Astrocyte (in vitro differentiated cells and primary cell): ENCODE measurements around the gene CHRNB4. TPM values are rescaled to one million over a fixed set of nuclear protein-coding genes. Genes with fewer than 3 reads are reported as not detected.

Experiments
- DNase-seq: peaks from one replicate; pipeline ENCODE4 v3.0.0-alpha.2; 2010; ENCODE audit warnings: low read depth
- FAIRE-seq: peaks from 2 replicates; lab custom pipeline; 2011; peaks lifted over from hg19 to GRCh38; lab: Jason Lieb, UNC
- H2AFZ ChIP-seq: 2 replicates; pipeline ENCODE4 v1.6.0; 2012; ENCODE audit warnings: low read depth, low read length, inconsistent platforms
- H3K27ac ChIP-seq: 2 replicates; pipeline ENCODE4 v1.5.1; 2011; ENCODE audit warnings: low read depth, low read length, inconsistent platforms
- H3K27me3 ChIP-seq: 2 replicates; pipeline ENCODE4 v1.6.0; 2011; ENCODE audit warnings: low read length, inconsistent platforms; ENCODE audit not compliant: insufficient read depth
- H3K36me3 ChIP-seq: 2 replicates; pipeline ENCODE4 v1.5.1; 2011; ENCODE audit warnings: low read length, inconsistent platforms; ENCODE audit not compliant: insufficient read depth
- H3K4me1 ChIP-seq: 2 replicates; pipeline ENCODE4 v1.5.1; 2011; ENCODE audit warnings: low read length, inconsistent platforms; ENCODE audit not compliant: insufficient read depth
- H3K4me2 ChIP-seq: 2 replicates; pipeline ENCODE4 v1.6.0; 2012; ENCODE audit warnings: low read length, inconsistent platforms
- H3K4me3 ChIP-seq: 2 replicates; pipeline ENCODE4 v1.5.1; 2011; ENCODE audit warnings: low read depth, mild to moderate bottlenecking, low read length, inconsistent platforms; ENCODE audit not compliant: insufficient read depth
- H3K79me2 ChIP-seq: 2 replicates; pipeline ENCODE4 v1.6.0; 2012; ENCODE audit warnings: mild to moderate bottlenecking, low read length, inconsistent platforms; ENCODE audit not compliant: insufficient read depth
- H3K9ac ChIP-seq: 2 replicates; pipeline ENCODE4 v1.6.0; 2012; ENCODE audit warnings: mild to moderate bottlenecking, low read length, inconsistent platforms
- H3K9me3 ChIP-seq: 2 replicates; pipeline ENCODE4 v1.5.1; 2012; ENCODE audit warnings: low read depth, mild to moderate bottlenecking, low read length, inconsistent platforms; ENCODE audit not compliant: insufficient read depth
- H4K20me1 ChIP-seq: 2 replicates; pipeline ENCODE4 v1.6.0; 2012; ENCODE audit warnings: low read length, inconsistent platforms; ENCODE audit not compliant: insufficient read depth
- H3K27ac Mint-ChIP-seq: one replicate; pipeline ENCODE4 v1.8.0; 2021; ENCODE audit warnings: mild to moderate bottlenecking, mixed read lengths; ENCODE audit not compliant: unreplicated experiment
- H3K27me3 Mint-ChIP-seq: one replicate; pipeline ENCODE4 v1.8.0; 2021; ENCODE audit warnings: low read depth, mixed read lengths; ENCODE audit not compliant: unreplicated experiment
- H3K36me3 Mint-ChIP-seq: one replicate; pipeline ENCODE4 v1.8.0; 2021; ENCODE audit warnings: low read depth, mixed read lengths; ENCODE audit not compliant: unreplicated experiment
- H3K4me1 Mint-ChIP-seq: one replicate; pipeline ENCODE4 v1.8.0; 2021; ENCODE audit warnings: low read depth, mixed read lengths; ENCODE audit not compliant: unreplicated experiment
- H3K4me3 Mint-ChIP-seq: one replicate; pipeline ENCODE4 v1.8.0; 2021; ENCODE audit warnings: mild to moderate bottlenecking, moderate library complexity, mixed read lengths; ENCODE audit not compliant: unreplicated experiment
- H3K9me3 Mint-ChIP-seq: one replicate; pipeline ENCODE4 v1.8.0; 2021; ENCODE audit warnings: mild to moderate bottlenecking, mixed read lengths; ENCODE audit not compliant: unreplicated experiment
- EZH2 ChIP-seq: IDR thresholded peaks from 2 replicates; pipeline ENCODE4 v1.6.1; 2012; ENCODE audit warnings: mild to moderate bottlenecking, low read length, inconsistent platforms; ENCODE audit not compliant: insufficient read depth
- total RNA-seq: library from RNA; stranded (reverse); gene quantifications from 2 replicates; pipeline ENCODE4 v1.2.1, GENCODE V29; 2021
- TF ChIP-seq, protein P1 (sequence below): IDR thresholded peaks from 2 replicates; pipeline ENCODE4 v1.5.1; 2011; ENCODE audit warnings: low read depth, mild to moderate bottlenecking, inconsistent platforms, low read length, moderate library complexity; ENCODE audit not compliant: insufficient read depth

The CHRNB4 gene
- total RNA-seq, 1 donor from 2014 or later: not detected

- no peaks in the 10 kb centered on the region for H3K27me3 ChIP-seq
- no peak overlapping the region for H2AFZ ChIP-seq
- H3K9me3 Mint-ChIP-seq: peaks cover 9% of the 10 kb centered on the region
- FAIRE-seq (no peak), DNase-seq (no peak)
- H3K9ac ChIP-seq: no peak overlapping the region
- H3K79me2 ChIP-seq: no peaks in the 10 kb centered on the region
- H3K9me3 ChIP-seq: no peaks in the 10 kb centered on the region
- H3K36me3 ChIP-seq: no peaks in the 10 kb centered on the region
- H3K4me3 ChIP-seq: no peak overlapping the region
- TF ChIP-seq, protein P1, sequence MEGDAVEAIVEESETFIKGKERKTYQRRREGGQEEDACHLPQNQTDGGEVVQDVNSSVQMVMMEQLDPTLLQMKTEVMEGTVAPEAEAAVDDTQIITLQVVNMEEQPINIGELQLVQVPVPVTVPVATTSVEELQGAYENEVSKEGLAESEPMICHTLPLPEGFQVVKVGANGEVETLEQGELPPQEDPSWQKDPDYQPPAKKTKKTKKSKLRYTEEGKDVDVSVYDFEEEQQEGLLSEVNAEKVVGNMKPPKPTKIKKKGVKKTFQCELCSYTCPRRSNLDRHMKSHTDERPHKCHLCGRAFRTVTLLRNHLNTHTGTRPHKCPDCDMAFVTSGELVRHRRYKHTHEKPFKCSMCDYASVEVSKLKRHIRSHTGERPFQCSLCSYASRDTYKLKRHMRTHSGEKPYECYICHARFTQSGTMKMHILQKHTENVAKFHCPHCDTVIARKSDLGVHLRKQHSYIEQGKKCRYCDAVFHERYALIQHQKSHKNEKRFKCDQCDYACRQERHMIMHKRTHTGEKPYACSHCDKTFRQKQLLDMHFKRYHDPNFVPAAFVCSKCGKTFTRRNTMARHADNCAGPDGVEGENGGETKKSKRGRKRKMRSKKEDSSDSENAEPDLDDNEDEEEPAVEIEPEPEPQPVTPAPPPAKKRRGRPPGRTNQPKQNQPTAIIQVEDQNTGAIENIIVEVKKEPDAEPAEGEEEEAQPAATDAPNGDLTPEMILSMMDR: no peak
- TF ChIP-seq EZH2: no peak
- no peak overlapping the region for H3K4me3 Mint-ChIP-seq
- no peaks in the 10 kb centered on the region for H3K4me1 ChIP-seq
- H3K27me3 Mint-ChIP-seq: peaks cover 21% of the 10 kb centered on the region
- H3K36me3 Mint-ChIP-seq: peaks cover 5% of the 10 kb centered on the region
- no peak overlapping the region for H3K27ac ChIP-seq
- no peaks in the 10 kb centered on the region for H3K4me1 Mint-ChIP-seq
- no peak overlapping the region for H3K27ac Mint-ChIP-seq
- H3K4me2 ChIP-seq: no peak overlapping the region
- no peaks in the 10 kb centered on the region for H4K20me1 ChIP-seq
Measured at GRCh38 chr15:78605680-78606079, 35.3 kb downstream of the CHRNB4 start.

GRCh38 chr15:78605201-78605600, 35.8 kb downstream of the CHRNB4 start:
- Histone ChIP-seq H3K4me1 (no peaks in the 10 kb centered on the region), H4K20me1 (no peaks in the 10 kb centered on the region), H3K27me3 (no peaks in the 10 kb centered on the region), H3K79me2 (no peaks in the 10 kb centered on the region), H3K4me2 (no peak overlapping the region), H3K9ac (no peak overlapping the region), H3K36me3 (no peaks in the 10 kb centered on the region), H3K4me3 (no peak overlapping the region), H3K27ac (no peak overlapping the region), H3K9me3 (no peaks in the 10 kb centered on the region), H2AFZ (no peak overlapping the region)
- H3K27me3 Mint-ChIP-seq: peaks cover 20% of the 10 kb centered on the region
- H3K27ac Mint-ChIP-seq: no peak overlapping the region
- FAIRE-seq (no peak), DNase-seq (no peak)
- TF ChIP-seq EZH2: no peak
- TF ChIP-seq, protein P1: no peak
- H3K4me1 Mint-ChIP-seq: no peaks in the 10 kb centered on the region
- H3K4me3 Mint-ChIP-seq: no peak overlapping the region
- H3K36me3 Mint-ChIP-seq: peaks cover 5% of the 10 kb centered on the region
- peaks cover 8% of the 10 kb centered on the region for H3K9me3 Mint-ChIP-seq

- H3K9ac ChIP-seq: no peak overlapping the region
- no peaks in the 10 kb centered on the region for H3K36me3 ChIP-seq
- H3K4me1 Mint-ChIP-seq: no peaks in the 10 kb centered on the region
- H3K4me2 ChIP-seq: no peak overlapping the region
- no peaks in the 10 kb centered on the region for H4K20me1 ChIP-seq
- H3K9me3 Mint-ChIP-seq: peaks cover 7% of the 10 kb centered on the region
- TF ChIP-seq, protein P1: no peak
- no peak for TF ChIP-seq EZH2
- no peaks in the 10 kb centered on the region for H3K9me3 ChIP-seq
- no peak overlapping the region for H3K27ac Mint-ChIP-seq
- H3K4me3 ChIP-seq: no peak overlapping the region
- no peak overlapping the region for H3K27ac ChIP-seq
- H3K4me3 Mint-ChIP-seq: no peak overlapping the region
- H3K27me3 Mint-ChIP-seq: peaks cover 17% of the 10 kb centered on the region
- FAIRE-seq: no peak
- no peaks in the 10 kb centered on the region for H3K4me1 ChIP-seq
- no peaks in the 10 kb centered on the region for H3K27me3 ChIP-seq
- H3K36me3 Mint-ChIP-seq: peaks cover 5% of the 10 kb centered on the region
- H2AFZ ChIP-seq: no peak overlapping the region
- H3K79me2 ChIP-seq: no peaks in the 10 kb centered on the region
- DNase-seq: no peak
Measured at GRCh38 chr15:78604420-78604819, 36.6 kb downstream of the CHRNB4 start.
